ENCODE measurements around the gene GNL1. TPM values are rescaled to one million over a fixed set of nuclear protein-coding genes. Genes with fewer than 3 reads are reported as not detected.
A peak's percentile ranks its signal among the peaks of the same experiment; 100 is the strongest.

GNL1 gene
- total and polyA plus RNA-seq, 2 of the 8 experiments (the other 6 are each of a cell fraction or from before 2014, with no cell fraction given): 42.4 to 67.8 TPM

MicroRNAs within 50 kb of the gene (microRNA counts, 767-probe panel; counts per million panel counts)
- 879 counts per million, percentile 95 among the panel's probes with 10 or more counts for microRNA hsa-miR-877-5p

Small RNAs within 50 kb of the gene (microRNA-seq; reads per million reads assigned to microRNA genes)
- gene MIR877 (ENCODE audit: borderline microRNAs expressed in 2 of 2, borderline number of aligned reads in 2 of 2, borderline replicate concordance in 1 of 2): 73.9 to 93.6 reads per million in 2 experiments

Small RNAs within 50 kb of the gene (small RNA-seq; reads per million reads assigned to genes)
- gene MIR877 (ENCODE audit: insufficient read depth): 309 reads per million, percentile 98 among the genes with 10 or more reads in this experiment

Other genes with a start within 250 kb of the GNL1 start
- 24.2 and 26.1 TPM in 2 replicates for gene TRIM39, start 229.6 kb downstream of the GNL1 start, total RNA-seq (2021; fragmentation: NEBNext Ultra II Directional; extraction: Animal tissue kit (Norgen Biotek cat#: 25700))
- 7.3 and 9.8 TPM in 2 replicates for gene TRIM39, start 229.6 kb downstream of the GNL1 start, polyA plus RNA-seq (2011; rRNA removed)
- 62.6 and 63.0 TPM in 2 replicates for gene RPP21, start 211.3 kb downstream of the GNL1 start, total RNA-seq (2021; fragmentation: NEBNext Ultra II Directional; extraction: Animal tissue kit (Norgen Biotek cat#: 25700))
- gene RPP21, start 211.3 kb downstream of the GNL1 start, polyA plus RNA-seq (2011; rRNA removed): 219 and 327 TPM in 2 replicates
- 24.4 and 28.0 TPM in 2 replicates for gene HLA-E, start 67.0 kb downstream of the GNL1 start, total RNA-seq (2021; fragmentation: NEBNext Ultra II Directional; extraction: Animal tissue kit (Norgen Biotek cat#: 25700))
- 20.2 and 26.1 TPM in 2 replicates for gene HLA-E, start 67.0 kb downstream of the GNL1 start, polyA plus RNA-seq (2011; rRNA removed)
- gene PRR3, start 806 bp upstream of the GNL1 start, total RNA-seq (2021; fragmentation: NEBNext Ultra II Directional; extraction: Animal tissue kit (Norgen Biotek cat#: 25700)): 10.5 and 11.6 TPM in 2 replicates
- gene PRR3, start 806 bp upstream of the GNL1 start, polyA plus RNA-seq (2011; rRNA removed): 24.2 and 24.3 TPM in 2 replicates
- gene ABCF1, start 15.0 kb upstream of the GNL1 start, total RNA-seq (2021; fragmentation: NEBNext Ultra II Directional; extraction: Animal tissue kit (Norgen Biotek cat#: 25700)): 119 and 123 TPM in 2 replicates
- gene ABCF1, start 15.0 kb upstream of the GNL1 start, polyA plus RNA-seq (2011; rRNA removed): 48.8 and 59.5 TPM in 2 replicates
- 78.9 and 89.1 TPM in 2 replicates for gene PPP1R10, start 60.8 kb upstream of the GNL1 start, total RNA-seq (2021; fragmentation: NEBNext Ultra II Directional; extraction: Animal tissue kit (Norgen Biotek cat#: 25700))
- 23.9 and 25.3 TPM in 2 replicates for gene PPP1R10, start 60.8 kb upstream of the GNL1 start, polyA plus RNA-seq (2011; rRNA removed)
- 57.8 and 60.7 TPM in 2 replicates for gene MRPS18B, start 61.4 kb upstream of the GNL1 start, total RNA-seq (2021; fragmentation: NEBNext Ultra II Directional; extraction: Animal tissue kit (Norgen Biotek cat#: 25700))
- 75.8 and 83.3 TPM in 2 replicates for gene MRPS18B, start 61.4 kb upstream of the GNL1 start, polyA plus RNA-seq (2011; rRNA removed)
- 14.6 and 15.9 TPM in 2 replicates for gene ATAT1, start 70.4 kb upstream of the GNL1 start, total RNA-seq (2021; fragmentation: NEBNext Ultra II Directional; extraction: Animal tissue kit (Norgen Biotek cat#: 25700))
- gene ATAT1, start 70.4 kb upstream of the GNL1 start, polyA plus RNA-seq (2011; rRNA removed): 14.4 and 18.3 TPM in 2 replicates
- 18.2 and 20.8 TPM in 2 replicates for gene C6orf136, start 90.6 kb upstream of the GNL1 start, total RNA-seq (2021; fragmentation: NEBNext Ultra II Directional; extraction: Animal tissue kit (Norgen Biotek cat#: 25700))
- gene C6orf136, start 90.6 kb upstream of the GNL1 start, polyA plus RNA-seq (2011; rRNA removed): 23.1 and 30.4 TPM in 2 replicates
- gene DHX16, start 116.5 kb upstream of the GNL1 start, total RNA-seq (2021; fragmentation: NEBNext Ultra II Directional; extraction: Animal tissue kit (Norgen Biotek cat#: 25700)): 27.4 and 29.4 TPM in 2 replicates
- 44.4 and 53.8 TPM in 2 replicates for gene DHX16, start 116.5 kb upstream of the GNL1 start, polyA plus RNA-seq (2011; rRNA removed)
- gene PPP1R18, start 130.2 kb upstream of the GNL1 start, total RNA-seq (2021; fragmentation: NEBNext Ultra II Directional; extraction: Animal tissue kit (Norgen Biotek cat#: 25700)): 23.6 and 25.1 TPM in 2 replicates
- 29.1 and 33.2 TPM in 2 replicates for gene PPP1R18, start 130.2 kb upstream of the GNL1 start, polyA plus RNA-seq (2011; rRNA removed)
- 27.3 and 28.0 TPM in 2 replicates for gene NRM, start 134.5 kb upstream of the GNL1 start, total RNA-seq (2021; fragmentation: NEBNext Ultra II Directional; extraction: Animal tissue kit (Norgen Biotek cat#: 25700))
- 50.4 and 55.4 TPM in 2 replicates for gene NRM, start 134.5 kb upstream of the GNL1 start, polyA plus RNA-seq (2011; rRNA removed)
- 68.0 and 81.1 TPM in 2 replicates for gene MDC1, start 160.8 kb upstream of the GNL1 start, total RNA-seq (2021; fragmentation: NEBNext Ultra II Directional; extraction: Animal tissue kit (Norgen Biotek cat#: 25700))
- 29.9 and 40.9 TPM in 2 replicates for gene MDC1, start 160.8 kb upstream of the GNL1 start, polyA plus RNA-seq (2011; rRNA removed)
- 1,880 and 1,905 TPM in 2 replicates for gene TUBB, start 163.9 kb upstream of the GNL1 start, total RNA-seq (2021; fragmentation: NEBNext Ultra II Directional; extraction: Animal tissue kit (Norgen Biotek cat#: 25700))
- 2,449 and 3,022 TPM in 2 replicates for gene TUBB, start 163.9 kb upstream of the GNL1 start, polyA plus RNA-seq (2011; rRNA removed)
- gene FLOT1, start 186.2 kb upstream of the GNL1 start, total RNA-seq (2021; fragmentation: NEBNext Ultra II Directional; extraction: Animal tissue kit (Norgen Biotek cat#: 25700)): 85.4 and 87.5 TPM in 2 replicates
- gene FLOT1, start 186.2 kb upstream of the GNL1 start, polyA plus RNA-seq (2011; rRNA removed): 88.1 and 103 TPM in 2 replicates
- gene IER3, start 188.1 kb upstream of the GNL1 start, total RNA-seq (2021; fragmentation: NEBNext Ultra II Directional; extraction: Animal tissue kit (Norgen Biotek cat#: 25700)): 26.2 and 26.5 TPM in 2 replicates
- gene IER3, start 188.1 kb upstream of the GNL1 start, polyA plus RNA-seq (2011; rRNA removed): 11.9 and 13.4 TPM in 2 replicates

All from H1 (cell line).